GDM1 (cell line): ENCODE measurements around the gene FOXC2.
"Not testable (repeated sequence)": the region's sequence is repeated elsewhere in the genome, so short reads cannot be mapped to it uniquely, and the experiment has no call there.

Experiments
- DNase-seq: peaks from one replicate; lab custom pipeline; 2025; lab: John Stamatoyannopoulos, UW

The FOXC2 gene

DNA sequence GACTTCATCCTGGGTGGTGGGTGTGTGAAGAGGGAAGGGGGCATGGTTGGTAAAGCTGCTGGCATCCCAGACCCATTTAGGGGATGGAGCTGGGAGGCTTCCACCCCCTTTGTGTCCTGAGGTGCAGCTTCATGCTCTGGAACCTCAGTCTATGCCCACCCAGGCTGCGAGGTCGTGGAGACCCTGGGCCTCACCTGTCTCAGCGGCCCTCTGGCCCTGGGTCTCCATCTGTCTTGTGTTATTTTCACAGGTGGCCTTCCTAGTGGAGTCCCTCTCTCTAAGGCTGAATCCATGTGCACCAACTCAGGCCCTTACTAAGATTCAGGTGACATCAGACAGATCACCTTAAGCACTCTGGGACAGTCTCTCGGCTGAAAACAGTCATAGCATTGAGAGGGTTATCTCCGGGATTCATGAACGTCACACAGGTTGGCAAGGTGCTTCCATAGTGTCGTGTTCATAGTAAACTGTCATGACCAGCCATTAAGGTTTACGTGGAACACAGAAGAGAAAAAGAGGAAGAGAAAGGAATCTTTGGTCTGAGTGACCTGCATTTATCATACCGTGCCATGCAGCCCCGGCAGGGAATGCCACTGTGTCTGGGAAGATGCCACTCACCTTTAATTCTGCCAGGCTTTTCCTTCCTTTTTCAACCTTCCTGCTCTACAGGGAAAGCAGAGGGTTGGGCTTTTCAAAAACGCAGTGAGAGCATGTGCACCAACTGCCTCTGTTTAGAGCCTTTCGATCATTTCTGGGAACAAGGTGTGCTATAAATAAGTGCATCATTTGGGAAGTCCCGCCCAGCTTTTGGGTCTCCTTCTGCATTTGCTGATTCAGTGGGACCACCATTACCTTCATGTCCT lies 7.2 kb downstream of the FOXC2 start:
- DNase-seq, result no peak

DNA sequence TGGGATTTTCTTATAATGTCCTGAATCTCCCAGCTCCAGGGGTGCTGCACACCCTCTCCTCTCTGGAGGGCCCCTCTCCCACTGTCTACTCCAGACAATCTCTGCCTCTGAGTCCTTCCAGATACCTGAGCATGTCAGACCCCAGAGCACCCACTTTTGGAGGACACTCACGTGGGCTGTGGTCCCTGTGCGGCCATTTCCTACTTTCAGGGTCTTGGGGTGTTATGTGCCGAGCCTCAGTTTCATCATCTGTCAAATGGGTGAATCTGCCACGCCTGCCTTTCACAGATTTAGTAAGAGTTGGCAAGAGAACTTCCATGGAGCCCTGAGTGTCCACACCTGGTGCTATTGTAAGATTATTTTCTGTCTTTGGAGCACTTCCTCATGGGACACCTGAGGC lies 8.0 kb downstream of the FOXC2 start:
- DNase-seq, result no peak

DNA sequence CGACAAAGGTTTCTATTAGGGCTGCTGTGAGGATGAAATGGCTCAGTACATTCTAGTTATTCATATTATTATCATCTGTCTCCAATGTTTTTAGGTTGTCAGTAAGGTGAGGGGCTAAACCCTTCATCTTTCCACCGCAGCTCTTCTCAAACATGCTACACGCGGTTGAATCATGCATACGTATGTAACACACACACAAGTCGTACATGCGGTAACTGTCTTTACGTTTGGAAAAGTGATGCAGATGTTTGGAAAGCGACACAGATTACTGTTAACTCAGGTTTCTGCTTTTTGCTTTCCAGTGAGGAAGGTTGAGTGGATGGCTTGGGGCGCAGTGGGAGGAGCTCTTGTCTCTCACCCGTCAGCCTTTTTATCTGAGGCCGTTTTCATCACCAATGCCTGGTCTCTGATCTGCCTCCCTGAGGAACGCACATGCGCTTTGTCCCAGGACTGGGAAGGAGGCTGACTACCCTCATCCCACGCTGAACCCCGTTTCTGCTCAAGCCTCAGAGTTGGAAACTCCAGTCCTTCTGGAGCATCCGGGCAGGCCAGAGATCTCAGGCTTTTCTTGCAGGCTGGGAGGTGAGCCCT lies 8.6 kb downstream of the FOXC2 start:
- no peak for DNase-seq

DNA sequence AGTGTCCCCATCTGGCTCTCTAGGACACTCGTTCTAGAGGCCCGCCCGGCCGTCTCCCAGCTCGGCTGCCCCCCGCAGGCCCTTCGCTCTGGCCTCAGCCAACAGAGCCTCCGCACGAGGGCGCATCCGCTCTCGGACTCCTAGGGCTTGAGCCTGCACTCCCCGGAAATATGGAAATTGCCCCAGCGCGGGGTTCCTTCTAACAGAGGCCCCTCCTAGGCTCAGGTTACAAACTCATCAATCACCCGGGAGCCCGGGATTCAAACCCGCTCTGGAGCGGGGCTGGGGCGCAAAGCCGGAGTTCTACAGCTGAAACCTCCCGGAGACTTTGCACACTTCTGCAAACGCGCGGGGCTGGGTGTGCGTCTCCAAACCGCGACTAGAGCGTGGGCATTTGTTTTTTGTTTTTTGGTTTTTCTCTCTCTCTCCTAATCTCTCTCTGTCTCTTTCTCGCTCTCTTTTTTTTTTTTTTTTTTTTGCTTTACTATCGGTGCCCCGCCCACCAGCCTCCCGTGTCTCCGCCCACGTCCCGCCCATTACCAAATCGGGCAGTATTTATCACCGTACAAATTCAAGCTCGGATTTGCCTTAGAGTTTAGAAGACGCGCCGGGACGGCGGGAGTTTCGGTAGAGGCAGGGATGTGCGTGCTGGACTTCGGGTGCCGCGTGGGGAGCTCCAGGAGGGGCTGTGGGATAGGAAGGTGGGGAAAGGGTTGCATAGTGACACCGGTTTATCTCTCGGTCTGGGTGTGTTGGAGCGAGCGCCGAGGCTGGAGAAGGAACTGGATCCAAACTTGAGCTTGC lies 9.3 kb downstream of the FOXC2 start:
- DNase-seq, result no peak

DNA sequence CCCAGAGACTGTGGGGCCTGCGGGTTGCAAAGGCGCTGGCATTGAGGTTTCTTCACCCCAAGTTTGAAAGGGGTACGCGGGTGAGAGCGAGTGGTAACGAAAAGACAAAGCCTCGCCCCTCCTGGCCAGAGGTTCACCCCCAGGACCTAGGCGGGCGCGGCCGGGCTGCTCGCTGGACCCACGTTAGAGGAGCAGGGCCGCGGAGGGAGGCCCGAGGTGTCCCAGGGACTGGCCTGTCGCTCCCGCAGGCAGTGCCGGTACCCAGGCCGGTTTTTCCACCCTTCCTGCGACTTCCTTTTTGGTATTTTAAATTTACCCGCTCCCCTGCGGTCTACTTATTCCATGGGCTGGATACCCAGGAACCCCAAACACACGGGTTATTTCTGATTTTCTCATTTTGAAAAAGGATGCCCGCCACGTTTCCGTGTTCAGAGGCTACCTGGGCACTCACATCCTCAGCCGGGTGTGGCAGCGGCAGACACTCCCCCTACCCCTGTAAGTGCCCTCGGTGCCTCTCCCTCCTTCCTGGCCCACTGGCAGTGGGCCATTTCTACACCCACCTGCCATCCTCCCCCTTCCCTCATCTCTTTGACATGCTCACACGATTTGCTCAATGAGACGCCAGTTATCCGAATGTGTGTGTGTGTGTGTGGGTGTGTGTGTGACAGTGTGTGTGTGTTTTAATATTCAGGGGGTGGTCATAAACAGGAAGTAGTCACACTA lies 10.1 kb downstream of the FOXC2 start:
- DNase-seq, result no peak

DNA sequence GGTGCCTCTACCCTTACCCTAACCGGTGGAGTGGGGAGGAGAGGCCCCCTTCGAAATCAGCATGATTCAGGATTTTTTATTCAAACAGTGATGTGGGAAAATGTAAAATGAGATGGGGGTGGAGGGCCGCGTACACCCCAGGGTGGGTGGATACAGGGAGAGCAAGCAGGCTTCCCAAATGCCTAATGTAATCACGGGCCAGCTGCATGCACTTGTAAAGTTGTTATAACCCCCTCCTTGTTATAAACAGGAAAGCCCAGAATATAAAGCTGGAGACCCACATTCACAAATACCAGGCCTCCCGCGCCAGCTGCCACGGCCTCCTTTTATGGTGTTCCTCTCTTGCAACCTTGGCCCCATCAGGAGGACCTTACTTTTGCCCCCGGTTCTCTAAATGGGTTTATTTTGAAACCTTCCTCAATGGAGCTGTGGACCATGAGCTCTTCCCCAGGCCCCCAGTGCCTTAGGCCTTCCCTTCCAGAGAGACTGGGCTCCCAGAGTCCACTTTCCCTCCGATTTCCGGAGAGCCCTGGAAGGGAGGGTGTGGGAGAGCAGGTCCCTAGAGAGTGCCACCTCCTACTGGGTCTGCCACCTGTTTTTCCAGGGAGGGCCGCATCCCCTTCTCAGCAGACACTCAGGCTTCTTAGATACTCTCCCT lies 10.8 kb downstream of the FOXC2 start:
- DNase-seq, result no peak

DNA sequence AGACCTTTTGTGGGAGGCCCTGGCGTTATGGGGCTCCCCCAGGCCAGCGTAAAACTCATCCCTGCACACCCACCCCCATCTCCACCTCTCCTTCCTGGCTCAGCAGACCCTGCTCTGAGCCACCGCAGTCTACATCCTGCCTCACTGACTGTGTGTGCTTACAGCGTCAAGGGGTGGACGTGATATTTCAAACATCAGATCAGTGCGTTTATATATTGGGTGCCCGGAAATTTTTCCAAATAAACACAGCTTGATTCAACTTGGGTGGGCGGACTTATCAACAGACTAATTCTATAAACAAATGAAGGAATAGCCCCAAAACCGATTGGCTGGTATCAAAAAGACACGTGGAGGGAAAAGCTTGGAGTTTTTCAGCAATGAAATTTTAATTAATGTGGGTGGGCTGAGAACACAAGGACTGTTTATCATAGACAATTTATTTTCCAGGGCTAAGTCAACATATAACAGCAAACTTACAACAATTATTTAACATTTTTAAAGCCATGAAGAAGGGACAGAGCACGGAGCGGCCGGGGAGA lies 11.5 kb downstream of the FOXC2 start, which contains the start of gene FOXL1:
Gene FOXL1 (plus strand): TSS at position 489 of the 539 bp plus-strand sequence. CDS start 175 bp downstream, outside the sequence.
- no peak for DNase-seq

DNA sequence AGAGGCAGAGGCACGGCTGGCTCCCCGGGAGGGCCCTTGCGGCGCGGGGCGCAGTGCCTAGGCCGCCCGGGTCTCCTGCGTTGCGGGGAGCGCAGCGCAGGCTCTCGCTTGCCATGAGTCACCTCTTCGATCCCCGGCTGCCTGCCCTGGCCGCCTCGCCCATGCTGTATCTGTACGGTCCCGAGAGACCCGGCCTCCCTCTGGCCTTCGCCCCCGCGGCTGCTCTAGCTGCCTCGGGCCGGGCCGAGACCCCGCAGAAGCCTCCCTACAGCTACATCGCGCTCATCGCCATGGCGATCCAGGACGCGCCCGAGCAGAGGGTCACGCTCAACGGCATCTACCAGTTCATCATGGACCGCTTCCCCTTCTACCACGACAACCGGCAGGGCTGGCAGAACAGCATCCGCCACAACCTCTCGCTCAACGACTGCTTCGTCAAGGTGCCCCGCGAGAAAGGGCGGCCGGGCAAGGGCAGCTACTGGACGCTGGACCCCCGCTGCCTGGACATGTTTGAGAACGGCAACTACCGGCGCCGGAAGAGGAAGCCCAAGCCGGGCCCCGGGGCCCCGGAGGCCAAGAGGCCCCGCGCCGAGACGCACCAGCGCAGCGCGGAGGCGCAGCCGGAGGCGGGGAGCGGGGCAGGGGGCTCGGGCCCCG lies 12.1 kb downstream of the FOXC2 start:
- no peak for DNase-seq

DNA sequence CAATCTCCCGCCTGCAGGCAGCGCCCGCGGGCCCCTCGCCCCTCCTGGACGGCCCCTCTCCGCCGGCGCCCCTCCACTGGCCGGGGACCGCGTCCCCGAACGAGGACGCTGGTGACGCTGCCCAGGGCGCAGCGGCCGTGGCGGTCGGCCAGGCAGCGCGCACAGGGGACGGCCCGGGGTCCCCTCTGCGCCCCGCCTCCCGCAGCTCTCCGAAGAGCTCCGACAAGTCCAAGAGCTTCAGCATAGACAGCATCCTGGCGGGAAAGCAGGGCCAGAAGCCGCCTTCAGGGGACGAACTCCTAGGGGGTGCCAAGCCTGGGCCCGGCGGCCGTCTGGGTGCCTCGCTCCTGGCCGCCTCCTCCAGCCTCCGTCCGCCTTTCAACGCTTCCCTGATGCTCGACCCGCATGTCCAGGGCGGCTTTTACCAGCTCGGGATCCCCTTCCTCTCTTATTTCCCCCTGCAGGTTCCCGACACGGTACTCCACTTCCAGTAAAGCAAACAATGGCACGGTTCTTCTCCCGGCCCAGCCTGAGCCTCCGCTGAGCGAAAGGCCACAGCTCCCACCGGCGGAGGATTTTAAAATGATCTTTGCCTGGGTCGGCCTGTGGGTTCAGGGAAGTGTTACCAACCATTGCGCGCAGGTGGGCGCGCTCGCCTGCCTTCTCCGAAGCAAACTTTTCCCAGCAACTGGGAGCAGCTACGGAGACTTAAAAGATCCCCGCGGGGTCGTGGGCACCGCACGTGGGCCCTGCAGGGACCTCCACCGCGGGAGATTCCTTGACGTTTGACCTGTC lies 12.8 kb downstream of the FOXC2 start:
- no peak for DNase-seq

DNA sequence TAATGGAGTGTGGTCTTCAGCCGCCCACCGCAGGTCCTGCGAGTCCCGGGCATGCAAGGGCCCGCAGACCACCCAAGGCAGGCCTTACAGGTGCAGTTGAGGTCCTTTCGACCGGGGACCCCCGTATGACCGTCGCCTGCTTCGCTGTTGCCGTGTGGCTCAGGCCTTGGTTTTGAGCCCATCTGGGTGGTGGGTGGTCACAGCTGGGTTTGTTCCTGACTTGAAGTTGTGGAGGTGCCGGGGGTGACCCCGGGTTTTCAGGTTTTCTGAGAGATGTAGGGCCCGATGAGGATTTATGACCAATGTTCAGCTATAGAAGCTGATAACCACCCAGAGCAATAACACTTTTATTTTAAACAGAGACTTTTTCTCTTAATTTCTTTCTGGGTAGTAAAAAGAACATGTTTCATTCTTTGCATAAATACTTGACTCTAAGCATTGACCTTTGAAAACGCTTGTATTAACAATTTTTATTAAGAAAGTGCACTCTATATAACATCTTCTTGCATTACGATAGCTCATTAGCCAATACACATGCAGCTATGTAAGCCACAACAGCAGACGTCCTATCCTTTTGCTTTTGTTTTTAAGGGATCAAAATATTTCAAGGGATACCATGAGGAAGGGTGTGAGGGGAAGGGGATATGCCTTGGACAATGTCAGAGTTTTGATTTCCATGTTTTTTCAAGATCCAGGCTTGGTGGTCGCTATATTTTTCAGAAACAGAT lies 13.6 kb downstream of the FOXC2 start:
- DNase-seq, result no peak

DNA sequence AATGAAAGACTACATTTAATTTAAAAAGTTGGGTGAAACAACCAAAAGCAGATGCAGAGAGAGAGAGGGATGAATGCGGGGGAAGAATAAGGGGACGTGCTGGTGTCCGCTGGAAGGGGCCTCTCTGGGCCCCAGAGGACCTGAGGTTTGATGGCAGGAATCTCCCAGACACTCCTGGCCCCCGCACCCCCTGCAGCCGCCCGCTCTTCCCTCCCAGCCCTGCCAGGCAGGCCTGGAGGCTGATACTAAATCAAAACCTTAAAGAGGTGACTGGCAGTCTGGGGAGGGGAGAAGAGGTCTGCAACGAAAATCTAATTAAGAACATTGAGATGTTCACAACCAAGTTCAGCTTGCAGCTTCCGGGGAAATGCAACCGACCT lies 14.2 kb downstream of the FOXC2 start:
- no peak for DNase-seq

DNA sequence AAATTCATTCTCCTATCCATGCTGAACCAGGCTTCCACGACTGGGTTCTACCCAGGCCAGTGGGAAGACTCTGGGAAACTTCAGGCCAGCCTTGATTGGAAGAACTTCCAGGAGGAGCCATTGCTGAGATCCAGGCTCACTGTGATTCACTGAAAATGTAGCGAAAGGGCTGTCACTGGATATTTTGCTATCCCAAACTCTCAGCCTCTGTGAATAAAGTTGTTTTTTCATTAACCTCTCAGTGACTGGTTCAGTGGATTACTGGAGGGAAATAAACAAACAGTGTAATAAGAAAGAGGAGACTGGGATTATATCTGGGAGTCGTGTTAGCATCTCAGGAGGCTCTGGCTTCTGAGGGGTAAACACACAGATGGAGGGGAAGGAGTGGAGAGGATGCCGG lies 14.8 kb downstream of the FOXC2 start:
- DNase-seq, result no peak

DNA sequence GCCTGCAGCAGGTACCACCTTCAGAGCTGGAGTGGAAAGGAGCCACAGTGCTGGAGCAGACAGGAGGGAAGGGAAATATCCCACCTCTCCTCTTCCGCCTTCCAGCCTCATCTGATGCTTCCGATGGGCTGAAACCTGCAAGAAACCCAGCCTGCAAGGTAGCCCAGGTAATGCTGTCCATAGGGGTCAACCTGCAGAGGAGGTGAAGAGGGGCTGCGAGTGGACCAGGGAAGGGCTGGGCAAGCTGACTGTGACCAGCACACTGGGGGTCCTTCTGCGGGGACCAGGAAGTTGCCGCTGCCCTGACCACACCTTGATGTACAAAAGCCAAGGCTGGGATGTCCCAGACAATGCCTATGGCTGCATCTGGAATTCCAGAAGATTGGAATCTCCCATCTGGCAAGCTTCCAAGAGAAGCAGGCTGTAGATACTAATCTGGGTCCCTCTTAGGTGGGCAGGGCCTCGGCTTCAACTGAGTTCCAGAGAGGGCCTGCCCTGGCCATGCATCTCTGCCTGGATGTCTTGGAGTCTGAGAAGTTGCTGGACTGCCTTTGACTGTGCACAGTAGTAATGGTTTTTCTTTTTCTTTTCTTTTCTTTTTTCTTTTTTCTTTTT lies 17.5 kb downstream of the FOXC2 start:
- DNase-seq, result no peak

DNA sequence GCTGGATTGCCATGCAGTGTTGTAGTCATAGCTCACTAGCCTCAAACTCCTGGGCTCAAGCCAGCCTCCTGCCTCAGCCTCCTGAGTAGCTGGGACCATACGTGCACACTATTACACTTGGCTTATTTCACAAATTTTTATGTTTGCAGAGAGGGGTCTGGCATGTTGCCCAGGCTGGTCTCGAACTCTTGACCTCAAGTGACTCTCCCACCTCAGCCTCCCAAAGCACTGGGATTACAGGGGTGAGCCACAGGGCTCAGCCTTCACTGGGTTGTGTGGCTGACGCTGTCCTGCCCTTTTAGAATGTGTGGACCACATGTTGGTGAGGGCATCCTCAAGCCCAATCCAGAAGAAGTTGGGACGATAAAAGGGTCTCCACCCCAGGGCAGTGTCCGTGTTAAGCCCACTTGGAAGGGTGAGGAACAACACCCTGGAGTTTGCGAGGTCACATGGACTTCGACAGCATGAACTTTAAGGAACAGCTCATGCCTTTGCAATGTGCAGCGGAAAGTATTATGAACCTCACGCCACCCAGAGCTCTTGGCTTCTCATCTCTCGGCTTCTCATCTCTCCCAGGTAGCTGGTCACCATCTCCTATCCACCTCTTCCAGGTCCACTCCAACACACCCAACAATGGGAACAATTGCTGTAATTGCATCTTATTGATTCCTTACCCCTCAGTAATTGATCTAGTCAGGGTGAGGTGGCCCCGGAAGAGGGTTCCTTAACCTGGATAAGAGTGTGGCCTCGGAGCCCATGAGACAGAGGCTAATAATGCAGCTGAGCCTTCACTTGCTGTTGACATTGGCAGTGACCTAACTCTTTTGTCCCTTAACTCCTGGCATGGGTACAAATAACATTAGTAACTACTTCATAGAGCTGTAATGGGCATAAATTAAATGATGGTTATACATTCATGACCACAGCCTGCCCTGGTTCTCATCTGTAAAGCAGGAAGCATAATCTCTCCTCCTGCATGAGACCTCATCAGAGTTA lies 18.4 kb downstream of the FOXC2 start:
- no peak for DNase-seq

DNA sequence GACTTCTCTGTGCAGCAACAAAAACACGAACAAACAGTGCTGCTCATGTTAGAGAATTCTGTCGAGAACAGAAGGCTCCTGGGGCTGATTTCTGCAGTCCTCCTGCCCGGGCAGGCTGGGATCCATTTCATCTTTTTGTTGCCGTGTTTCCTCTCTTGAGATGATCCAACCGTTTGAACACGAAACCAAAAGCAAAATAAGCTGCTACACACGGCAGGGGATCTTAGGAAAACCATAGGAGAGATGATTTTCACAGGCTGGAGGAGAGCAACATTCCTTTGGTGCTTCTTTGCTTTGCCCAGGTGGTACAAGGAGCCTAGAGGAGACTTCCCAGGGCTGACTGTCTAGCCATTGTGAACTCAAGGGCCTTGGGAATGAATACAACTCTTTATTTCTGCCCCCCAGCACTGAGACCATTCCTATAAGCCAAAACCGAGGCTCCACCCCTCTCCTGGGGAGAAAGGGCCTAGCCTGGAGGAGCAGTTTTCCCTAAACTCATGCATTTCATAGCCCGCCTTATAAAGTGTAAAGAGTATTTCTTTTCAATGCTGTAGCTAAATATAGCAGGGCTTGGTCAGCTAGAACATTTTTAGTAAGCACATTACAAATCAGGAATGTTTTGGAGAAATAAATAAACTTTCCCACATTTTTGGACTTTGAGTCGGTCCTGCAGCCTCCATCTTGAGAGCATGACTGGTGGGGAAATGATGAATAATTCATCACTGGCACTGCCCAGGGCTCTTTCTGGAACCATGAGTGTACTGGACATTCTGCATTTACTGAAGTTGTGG lies 19.4 kb downstream of the FOXC2 start:
- no peak for DNase-seq

DNA sequence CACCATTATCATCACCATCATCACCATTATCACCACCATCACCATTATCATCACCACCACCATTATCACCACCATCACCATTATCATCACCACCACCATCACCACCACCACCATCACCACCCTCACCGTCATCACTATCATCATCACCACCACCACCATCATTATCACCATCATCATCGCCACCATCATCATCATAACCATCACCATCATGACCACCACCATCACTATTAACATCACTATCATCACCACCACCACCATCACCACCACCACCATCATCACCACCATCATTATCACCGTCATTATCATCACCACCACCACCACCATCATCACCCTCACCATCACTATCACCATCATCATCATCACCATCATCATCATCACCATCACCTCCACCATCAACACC lies 20.9 kb downstream of the FOXC2 start:
- DNase-seq, result no peak

DNA sequence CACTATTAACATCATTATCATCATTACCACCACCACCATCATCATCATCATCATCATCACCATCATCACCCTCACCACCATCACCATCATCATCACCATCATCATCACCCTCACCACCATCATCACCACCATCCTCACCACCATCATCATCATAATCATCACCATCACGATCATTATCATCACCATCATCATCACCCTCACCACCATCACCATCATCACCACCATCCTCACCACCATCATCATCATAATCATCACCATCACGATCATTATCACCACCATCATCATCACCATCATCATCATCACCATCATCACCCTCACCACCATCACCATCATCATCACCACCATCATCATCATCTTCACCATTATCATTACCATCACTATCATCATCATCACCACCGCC lies 21.3 kb downstream of the FOXC2 start:
- DNase-seq, result not testable (repeated sequence)
